ENCODE data around the gene CLDN17. TPM values are rescaled to one million over a fixed set of nuclear protein-coding genes. Genes with fewer than 3 reads are reported as not detected.

CLDN17 gene
- total and polyA plus RNA-seq, 7 experiments from 2014 or later: not detected

GRCh38 chr21:30126576-30126975 is 40.0 kb downstream of the CLDN17 start:
- intact Hi-C loops (cut with micrococcal nuclease): no loop called here
- CTCF ChIA-PET: no interaction called here
- Histone ChIP-seq H3K4me1 (ENCODE audit: control insufficient read depth in 2 of 2, insufficient read depth in 2 of 2, low read length in 2 of 2) (no peaks in the 10 kb centered on the region), H3K27me3 (ENCODE audit: control insufficient read depth in 2 of 2, insufficient read depth in 2 of 2, low read length in 2 of 2) (no peaks in the 10 kb centered on the region), H3K27ac (ENCODE audit: low read depth, low read length) (no peak overlapping the region), H3K4me3 (ENCODE audit: low read length) (no peak overlapping the region), H3K9me3 (ENCODE audit: control insufficient read depth in 2 of 3, low read length in 3 of 3) (no peaks in the 10 kb centered on the region), H3K36me3 (ENCODE audit: control insufficient read depth in 2 of 3, insufficient read depth in 3 of 3, low read length in 3 of 3) (no peaks in the 10 kb centered on the region)
- POLR2A ChIA-PET: no interaction called here
- H3K27me3 Mint-ChIP-seq: peaks cover 0 to 9% (median 0%) of the 10 kb centered on the region in 5 donors
- no peak for DNase-seq
- H3K4me3 Mint-ChIP-seq: no peak overlapping the region
- H3K9me3 Mint-ChIP-seq: peaks cover 0 to 6% (median 0%) of the 10 kb centered on the region in 11 donors
- no peaks in the 10 kb centered on the region for H3K4me1 Mint-ChIP-seq
- ATAC-seq: no peak
- no peaks in the 10 kb centered on the region for H3K36me3 Mint-ChIP-seq
- no peak overlapping the region for H3K27ac Mint-ChIP-seq

GRCh38 chr21:30117631-30118030 is 49.0 kb downstream of the CLDN17 start:
- Mint-ChIP-seq H3K36me3 (no peaks in the 10 kb centered on the region), H3K9me3 (peaks cover 0 to 3% (median 0%) of the 10 kb centered on the region in 11 donors), H3K27me3 (peaks cover 0 to 4% (median 0%) of the 10 kb centered on the region in 5 donors), H3K4me1 (peaks cover 0 to 1% (median 0%) of the 10 kb centered on the region in 7 donors), H3K27ac (no peak overlapping the region), H3K4me3 (no peak overlapping the region)
- ChIA-PET CTCF (no interaction called here), POLR2A (no interaction called here)
- H3K36me3 ChIP-seq (ENCODE audit: control insufficient read depth in 2 of 3, insufficient read depth in 3 of 3, low read length in 3 of 3): no peaks in the 10 kb centered on the region
- H3K27ac ChIP-seq (ENCODE audit: low read depth, low read length): no peak overlapping the region
- intact Hi-C loops (cut with micrococcal nuclease): no loop called here
- H3K4me1 ChIP-seq (ENCODE audit: control insufficient read depth in 2 of 2, insufficient read depth in 2 of 2, low read length in 2 of 2): no peaks in the 10 kb centered on the region
- H3K27me3 ChIP-seq (ENCODE audit: control insufficient read depth in 2 of 2, insufficient read depth in 2 of 2, low read length in 2 of 2): no peaks in the 10 kb centered on the region
- no peak overlapping the region for H3K4me3 ChIP-seq (ENCODE audit: low read length)
- no peaks in the 10 kb centered on the region for H3K9me3 ChIP-seq (ENCODE audit: control insufficient read depth in 2 of 3, low read length in 3 of 3)
- no peak for DNase-seq
- no peak for ATAC-seq

DNA sequence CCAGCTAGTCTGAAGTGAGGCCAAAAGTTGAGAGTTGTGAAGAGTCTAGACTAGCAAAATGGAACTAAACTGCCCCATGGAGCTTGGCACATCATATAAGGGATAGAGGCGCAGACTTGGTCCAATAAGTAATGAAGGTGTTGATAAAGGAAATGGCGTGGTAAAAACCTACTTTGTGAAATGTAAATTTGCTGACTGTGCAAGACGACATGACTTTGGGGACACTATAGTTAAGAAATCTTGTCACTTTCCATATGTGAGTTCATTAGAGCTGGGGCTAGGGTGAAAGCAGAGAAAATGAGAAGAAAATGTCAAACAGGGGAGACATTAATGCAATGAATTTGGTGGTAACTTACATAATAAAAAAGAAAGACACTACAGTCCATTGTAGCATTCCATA is 50.1 kb downstream of the CLDN17 start:
- no peak for DNase-seq
- Histone ChIP-seq H3K4me1 (ENCODE audit: control insufficient read depth in 2 of 2, insufficient read depth in 2 of 2, low read length in 2 of 2) (no peaks in the 10 kb centered on the region), H3K27me3 (ENCODE audit: control insufficient read depth in 2 of 2, insufficient read depth in 2 of 2, low read length in 2 of 2) (no peaks in the 10 kb centered on the region), H3K36me3 (ENCODE audit: control insufficient read depth in 2 of 3, insufficient read depth in 3 of 3, low read length in 3 of 3) (no peaks in the 10 kb centered on the region), H3K27ac (ENCODE audit: low read depth, low read length) (no peak overlapping the region), H3K4me3 (ENCODE audit: low read length) (no peak overlapping the region), H3K9me3 (ENCODE audit: control insufficient read depth in 2 of 3, low read length in 3 of 3) (no peaks in the 10 kb centered on the region)
- intact Hi-C loops (cut with micrococcal nuclease): no loop called here
- Mint-ChIP-seq H3K27me3 (no peaks in the 10 kb centered on the region), H3K4me3 (no peak overlapping the region), H3K9me3 (peaks cover 0 to 4% (median 0%) of the 10 kb centered on the region in 11 donors), H3K36me3 (no peaks in the 10 kb centered on the region), H3K27ac (no peak overlapping the region), H3K4me1 (peaks cover 0 to 1% (median 0%) of the 10 kb centered on the region in 7 donors)
- POLR2A ChIA-PET: no interaction called here
- no peak for ATAC-seq
- CTCF ChIA-PET: no interaction called here

Other genes starting within 250 kb of the CLDN17 start
- under 1 TPM in 1 of 5 experiments, not detected in 4; 0.10 TPM for gene GRIK1, start 226.8 kb downstream of the CLDN17 start, total RNA-seq
- gene GRIK1, start 226.8 kb downstream of the CLDN17 start, polyA plus RNA-seq: not detected
- not detected for gene CLDN8, start 49.3 kb upstream of the CLDN17 start, total RNA-seq
- not detected for gene CLDN8, start 49.3 kb upstream of the CLDN17 start, polyA plus RNA-seq
- not detected for gene KRTAP24-1, start 116.1 kb upstream of the CLDN17 start, total RNA-seq
- not detected for gene KRTAP24-1, start 116.1 kb upstream of the CLDN17 start, polyA plus RNA-seq
- gene KRTAP25-1, start 122.7 kb upstream of the CLDN17 start, total RNA-seq: not detected
- gene KRTAP25-1, start 122.7 kb upstream of the CLDN17 start, polyA plus RNA-seq: not detected
- not detected for gene KRTAP26-1, start 153.5 kb upstream of the CLDN17 start, total RNA-seq
- not detected for gene KRTAP26-1, start 153.5 kb upstream of the CLDN17 start, polyA plus RNA-seq
- gene KRTAP27-1, start 170.9 kb upstream of the CLDN17 start, total RNA-seq: not detected
- gene KRTAP27-1, start 170.9 kb upstream of the CLDN17 start, polyA plus RNA-seq: not detected
- not detected for gene KRTAP23-1, start 181.8 kb upstream of the CLDN17 start, total RNA-seq
- not detected for gene KRTAP23-1, start 181.8 kb upstream of the CLDN17 start, polyA plus RNA-seq
- gene KRTAP13-2, start 205.5 kb upstream of the CLDN17 start, total RNA-seq: not detected
- gene KRTAP13-2, start 205.5 kb upstream of the CLDN17 start, polyA plus RNA-seq: not detected
- not detected for gene KRTAP13-1, start 229.2 kb upstream of the CLDN17 start, total RNA-seq
- gene KRTAP13-1, start 229.2 kb upstream of the CLDN17 start, polyA plus RNA-seq: not detected

Data from naive thymus-derived CD4-positive, alpha-beta T cell (primary cell).